NCI-H128 (cell line): ENCODE results near the gene SLC39A13.

Experiments used
- DNase-seq: peaks from one replicate; lab custom pipeline; 2025; ENCODE audit not compliant: unreplicated experiment; lab: John Stamatoyannopoulos, UW

Gene SLC39A13

GRCh38 chr11:47383071-47383470 is 25.3 kb upstream of the SLC39A13 start:
- DNase-seq, result no peak

GRCh38 chr11:47384498-47384897 is 23.9 kb upstream of the SLC39A13 start:
- no peak for DNase-seq

GRCh38 chr11:47387944-47388696 is 20.3 kb upstream of the SLC39A13 start:
- no peak for DNase-seq

GRCh38 chr11:47388697-47389576 is 19.5 kb upstream of the SLC39A13 start:
- DNase-seq, result no peak

GRCh38 chr11:47389577-47390421 is 18.6 kb upstream of the SLC39A13 start:
- no peak for DNase-seq

GRCh38 chr11:47390422-47390760 is 18.0 kb upstream of the SLC39A13 start:
- no peak for DNase-seq

- no peak for DNase-seq
These were observed 17.3 kb upstream of the SLC39A13 start for GRCh38 chr11:47391077-47391583.

- DNase-seq, result no peak
These were observed 16.5 kb upstream of the SLC39A13 start for GRCh38 chr11:47391711-47392432.

- DNase-seq, result no peak
These were observed 15.7 kb upstream of the SLC39A13 start for GRCh38 chr11:47392546-47393162.

GRCh38 chr11:47393163-47394049 is 15.0 kb upstream of the SLC39A13 start:
- DNase-seq, result no peak

GRCh38 chr11:47394050-47394321 is 14.4 kb upstream of the SLC39A13 start:
- no peak for DNase-seq

GRCh38 chr11:47394322-47395222 is 13.8 kb upstream of the SLC39A13 start:
- no peak for DNase-seq

- DNase-seq, result no peak
These were observed 13.0 kb upstream of the SLC39A13 start for GRCh38 chr11:47395223-47396048.

GRCh38 chr11:47396049-47396320 is 12.4 kb upstream of the SLC39A13 start:
- DNase-seq, result no peak

GRCh38 chr11:47398011-47398410 is 10.4 kb upstream of the SLC39A13 start:
- no peak for DNase-seq

- DNase-seq, result no peak
These were observed 9.8 kb upstream of the SLC39A13 start for GRCh38 chr11:47398551-47398950.

- no peak for DNase-seq
These were observed 8.3 kb upstream of the SLC39A13 start for GRCh38 chr11:47399860-47400767.
